A172 (cell line): ENCODE results near the gene LRRC8D. TPM values are rescaled to one million over a fixed set of nuclear protein-coding genes. Genes with fewer than 3 reads are reported as not detected.

Experiments
- DNase-seq: peaks from one replicate; pipeline ENCODE4 v3.0.0-alpha.2; 2015; ENCODE audit warnings: low spot score
- total RNA-seq: library from RNA; depleted of rRNA; stranded (reverse); fragments of >200 nt; shearing (Covaris generic); gene quantifications from 2 replicates; pipeline ENCODE4 v1.2.3, GENCODE V29; 2014

Gene LRRC8D
- total RNA-seq, 1 experiment from 2014 or later, result 17.5 TPM

GRCh38 chr1:89833183-89834082 lies 12.6 kb downstream of the LRRC8D start:
- no peak for DNase-seq

- DNase-seq, result no peak
Observed at GRCh38 chr1:89834083-89834704, 13.4 kb downstream of the LRRC8D start.

- no peak for DNase-seq
Observed at GRCh38 chr1:89836252-89837035, 15.6 kb downstream of the LRRC8D start.

DNA sequence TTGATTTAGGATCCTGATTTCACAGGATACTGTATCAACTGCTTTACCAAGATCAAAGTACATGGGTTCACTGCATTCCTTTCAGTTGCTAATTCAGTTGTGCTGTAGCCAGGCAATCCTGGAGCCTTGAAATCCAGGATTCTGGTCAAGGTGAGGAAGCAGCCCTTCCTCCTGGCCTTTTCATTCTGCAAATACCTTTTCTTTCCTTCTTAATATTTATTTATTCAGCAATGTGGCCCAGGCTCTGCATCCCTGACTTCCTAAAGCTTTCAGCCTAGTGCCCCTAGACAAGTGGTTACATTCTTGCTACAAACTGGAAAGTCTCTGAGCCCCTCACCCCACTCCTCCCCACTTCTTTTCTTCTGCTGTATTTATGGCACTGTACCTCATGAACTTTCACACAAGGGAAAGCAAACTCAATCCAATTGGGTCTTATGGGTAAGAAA lies 16.2 kb downstream of the LRRC8D start:
- DNase-seq, result no peak

DNA sequence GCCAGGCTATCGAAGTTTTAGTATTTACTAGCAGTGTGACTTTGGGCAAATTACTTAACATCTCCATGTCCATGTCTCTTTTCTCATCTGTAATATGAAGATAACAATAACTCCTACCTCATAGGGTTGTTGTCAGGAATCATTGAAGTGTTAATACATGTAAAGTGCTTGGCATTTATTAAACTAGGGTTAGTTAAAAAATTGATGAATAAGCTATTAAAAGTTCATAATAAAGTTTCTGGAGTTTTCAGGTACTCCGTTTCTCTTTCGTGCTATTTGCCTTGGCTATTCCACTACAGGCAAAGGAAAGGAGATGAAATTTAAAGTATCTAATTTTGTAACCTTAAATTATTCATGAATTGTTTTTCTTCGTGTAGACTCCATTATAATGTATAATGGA lies 16.7 kb downstream of the LRRC8D start:
- no peak for DNase-seq

DNA sequence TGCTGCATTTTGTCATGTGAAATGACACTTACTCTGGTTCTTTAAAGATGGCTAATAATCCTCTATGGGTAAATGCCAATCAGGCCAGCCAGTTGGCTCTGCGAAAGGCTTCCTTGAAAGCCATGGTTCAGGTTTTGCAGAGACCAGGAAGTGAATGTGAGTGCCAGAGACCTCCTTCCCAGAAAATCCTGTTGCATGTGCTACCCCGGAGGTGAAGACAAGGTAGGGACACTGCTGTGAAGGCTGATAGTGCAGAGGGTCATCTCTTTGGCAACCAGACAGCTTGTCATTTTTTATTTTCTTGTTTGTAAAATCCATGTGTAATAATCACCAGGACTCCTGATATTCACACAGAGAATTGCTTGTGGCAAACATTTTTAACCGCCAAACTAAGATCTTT lies 18.7 kb downstream of the LRRC8D start:
- no peak for DNase-seq

DNA sequence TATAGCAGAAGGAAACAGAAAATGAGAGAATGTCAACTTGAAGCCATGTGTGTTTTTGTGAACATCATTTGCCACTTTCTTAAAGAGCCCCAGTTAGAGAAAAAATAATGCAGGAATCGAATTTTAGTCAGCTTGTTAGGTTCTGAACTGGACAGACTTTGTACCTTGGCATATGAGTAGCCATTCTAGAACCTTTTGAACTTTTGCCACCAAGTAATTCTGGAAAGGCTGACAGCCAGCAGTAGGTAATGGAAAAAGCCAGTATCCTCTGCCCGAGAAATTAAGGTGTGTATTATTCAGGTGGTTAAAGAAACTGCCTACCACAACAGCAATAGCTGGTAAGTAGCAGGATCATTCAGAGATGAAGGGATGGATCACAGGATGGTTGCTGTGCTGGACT lies 20.7 kb downstream of the LRRC8D start:
- no peak for DNase-seq

- no peak for DNase-seq
Observed at GRCh38 chr1:89842567-89843272, 21.9 kb downstream of the LRRC8D start.

GRCh38 chr1:89843273-89844130 lies 22.7 kb downstream of the LRRC8D start:
- DNase-seq, result peak; percentile 30

DNA sequence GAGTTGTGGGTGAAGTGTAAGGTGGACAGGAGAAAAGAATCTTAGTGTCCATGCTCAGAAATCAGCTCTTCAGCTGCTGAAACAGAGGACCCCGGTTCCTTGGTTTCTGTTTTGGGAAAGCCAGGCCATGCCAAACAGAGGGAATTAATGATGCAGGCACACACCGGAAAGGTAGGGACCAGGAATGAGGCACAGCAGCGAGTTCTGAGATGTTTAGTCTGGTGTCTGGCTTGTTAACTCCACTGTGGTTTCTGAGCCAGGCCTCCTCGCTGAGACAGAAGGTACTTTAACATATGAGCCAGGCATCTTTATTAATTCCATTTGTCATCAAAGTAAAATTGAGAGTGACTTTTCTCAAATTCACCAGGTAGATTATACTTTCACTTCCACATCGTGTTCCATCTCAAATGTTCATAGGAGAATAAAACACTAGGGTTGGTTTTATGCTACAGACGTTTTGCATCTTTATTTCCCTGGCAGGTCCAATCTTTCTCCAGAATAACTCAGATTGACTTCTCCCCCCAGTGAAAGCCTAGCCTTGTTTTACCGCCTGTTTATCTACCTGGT lies 23.5 kb downstream of the LRRC8D start:
- DNase-seq, result no peak

DNA sequence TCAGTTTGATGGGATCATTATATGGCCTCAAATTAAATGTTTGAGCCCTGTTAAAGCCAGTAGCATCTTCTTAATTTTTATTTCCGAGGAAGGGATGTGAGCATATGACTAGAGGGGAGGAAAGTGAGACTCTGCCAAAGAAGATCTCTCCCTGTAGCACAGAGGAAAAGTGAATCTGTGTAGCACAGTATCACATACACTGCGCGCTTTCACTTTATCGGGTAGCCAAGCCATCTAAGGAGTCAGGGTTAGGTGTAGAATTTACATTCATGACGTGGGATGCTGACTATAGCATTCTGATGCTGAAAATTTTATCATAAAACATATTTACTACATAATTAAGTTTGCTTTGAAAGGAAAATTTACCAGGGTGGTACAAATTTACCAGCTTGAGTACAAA lies 24.0 kb downstream of the LRRC8D start:
- no peak for DNase-seq

- DNase-seq, result no peak
Observed at GRCh38 chr1:89847191-89847729, 26.4 kb downstream of the LRRC8D start.

GRCh38 chr1:89850844-89851415 lies 30.1 kb downstream of the LRRC8D start:
- no peak for DNase-seq

DNA sequence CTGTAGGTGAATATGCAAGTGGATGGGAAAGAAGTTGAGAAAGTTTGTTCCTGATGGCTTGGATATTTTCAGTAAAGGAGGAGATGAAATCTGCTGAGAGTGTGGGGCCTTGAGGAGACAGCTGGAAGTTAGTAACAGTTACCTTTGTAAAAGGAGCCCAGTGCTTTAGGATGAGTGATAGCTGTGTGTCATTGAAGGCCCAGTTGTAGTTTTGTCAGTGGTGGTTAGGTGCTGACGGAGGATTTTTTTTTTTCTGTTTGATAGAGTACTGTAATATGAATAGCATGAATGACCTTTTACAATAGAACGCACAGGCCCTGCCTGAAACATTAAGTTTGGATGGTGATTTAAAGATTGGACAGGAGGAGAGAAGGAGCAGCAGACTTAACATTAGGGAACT lies 33.3 kb downstream of the LRRC8D start:
- DNase-seq, result no peak

DNA sequence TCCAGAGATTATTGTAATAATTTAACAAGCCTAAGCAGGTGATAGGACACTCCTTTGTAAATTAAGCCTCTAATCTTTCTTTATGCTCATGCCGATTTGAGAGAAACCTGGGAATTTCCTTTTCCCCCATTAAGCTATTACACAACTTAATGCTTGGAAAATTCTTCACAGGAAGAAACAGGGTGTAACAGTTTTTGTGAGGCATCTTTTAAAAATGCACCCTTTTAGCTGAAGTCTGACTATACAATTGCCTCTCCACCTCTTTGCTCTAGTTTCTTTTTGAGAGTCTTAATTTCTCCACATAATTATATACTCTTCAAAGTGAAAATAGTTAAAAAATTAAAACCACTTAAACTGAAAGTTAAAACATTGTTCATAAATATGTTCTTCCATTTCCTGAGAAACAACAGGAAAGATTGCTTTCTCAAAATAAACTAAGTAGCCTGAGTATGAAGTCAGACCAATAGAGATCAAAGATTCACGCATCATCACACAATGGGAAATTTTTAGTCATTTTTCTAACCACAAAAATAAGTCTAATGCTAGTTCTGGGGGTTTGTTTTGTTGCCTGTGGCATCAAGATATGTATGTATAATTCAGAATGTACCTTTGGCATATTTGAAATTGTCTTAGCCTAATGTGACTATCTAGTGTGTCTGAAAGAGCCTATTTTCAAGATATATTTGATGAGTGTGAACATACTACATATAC lies 34.7 kb downstream of the LRRC8D start:
- DNase-seq, result peak; percentile 18

DNA sequence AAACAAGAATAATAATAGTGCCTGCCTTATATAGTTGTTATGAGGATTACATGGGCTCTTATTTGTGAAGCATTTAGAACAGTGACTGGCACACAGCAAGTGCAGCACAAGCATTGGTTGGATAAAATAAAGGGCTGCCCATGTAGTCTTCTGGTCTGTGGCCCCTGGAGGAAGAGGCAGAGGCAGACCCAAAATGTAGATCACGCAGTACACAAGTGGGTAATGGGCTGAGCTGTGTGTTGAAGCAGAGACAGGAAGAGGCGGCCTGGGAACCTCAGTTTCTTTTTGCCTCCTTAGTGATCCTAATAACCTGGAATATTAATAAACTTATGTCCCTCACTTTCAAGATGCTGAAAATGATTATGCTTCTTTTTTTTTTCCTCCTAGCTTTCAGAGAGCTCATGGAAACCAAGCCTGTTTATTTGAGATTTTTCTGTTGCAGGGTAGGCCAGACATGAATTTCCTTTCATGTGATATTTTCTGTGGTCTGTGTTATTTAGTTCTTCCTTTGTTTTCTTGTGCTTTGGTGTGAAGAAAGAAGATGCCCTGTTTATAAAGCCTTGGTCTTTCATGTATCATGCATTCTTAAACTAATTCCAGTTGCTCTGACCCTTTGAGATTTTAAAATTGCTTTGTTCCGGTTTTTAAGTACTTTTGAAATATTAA lies 42.5 kb downstream of the LRRC8D start:
- DNase-seq, result no peak

GRCh38 chr1:89865498-89866382 lies 44.9 kb downstream of the LRRC8D start:
- DNase-seq, result peak; percentile 50

- no peak for DNase-seq
Observed at GRCh38 chr1:89866568-89866967, 45.7 kb downstream of the LRRC8D start.
